Measurements from ENCODE around the gene OPN4. TPM values are rescaled to one million over a fixed set of nuclear protein-coding genes. Genes with fewer than 3 reads are reported as not detected.
A peak's percentile ranks its signal among the peaks of the same experiment; 100 is the strongest.

Gene OPN4
- total and polyA plus RNA-seq, 2 of the 13 experiments (the other 11 are each of a cell fraction or from before 2014, with no cell fraction given), result not detected

DNA sequence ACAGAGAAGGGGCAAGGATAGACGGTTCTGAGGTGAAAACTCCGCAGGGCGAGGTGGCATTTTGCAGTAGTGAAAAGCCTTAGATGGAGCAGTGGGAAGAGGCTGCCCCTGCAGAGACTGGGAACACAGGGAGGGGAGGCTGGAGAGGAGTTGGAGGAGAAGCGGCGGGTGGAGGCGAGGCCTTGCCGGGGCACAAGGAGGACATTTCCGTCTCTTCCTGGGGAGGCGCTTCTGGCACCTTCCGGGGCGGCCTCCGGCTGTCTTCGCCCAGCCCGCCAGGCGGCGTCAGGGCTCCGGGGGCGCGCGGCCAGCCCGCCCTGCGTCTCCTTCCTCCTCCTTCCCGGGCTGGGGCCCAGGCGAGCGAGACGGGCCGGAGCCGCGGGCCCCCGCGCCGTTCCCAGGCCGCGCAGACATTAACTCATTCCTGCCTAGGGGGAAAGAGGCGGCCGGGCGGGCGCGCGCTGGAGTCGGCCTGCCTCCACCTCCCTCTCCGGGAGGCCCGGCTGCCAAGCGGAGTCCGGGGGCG, 56.7 kb downstream of the OPN4 start (continued):
- TF ChIP-seq HOXA3 (CRISPR knock-in tag; IDR thresholded peaks at IDR 0.05) (peak; percentile 60), ZNF260 (CRISPR knock-in tag; IDR thresholded peaks at IDR 0.05; ENCODE audit: borderline replicate concordance, low read depth) (no peak), ELF1 (CRISPR knock-in tag; IDR thresholded peaks at IDR 0.05) (0 out of 2 replicates have a peak, but pooled peaks have one; percentile 25), SIN3A (IDR thresholded peaks at IDR 0.05; ENCODE audit: borderline replicate concordance, low read depth, low read length) (no peak), ZNF34 (CRISPR knock-in tag; IDR thresholded peaks at IDR 0.05; ENCODE audit: borderline replicate concordance) (no peak), HNF4G (IDR thresholded peaks at IDR 0.05; ENCODE audit: borderline replicate concordance, low read depth, low read length) (no peak), HNF4G (CRISPR knock-in tag; IDR thresholded peaks at IDR 0.05; ENCODE audit: borderline replicate concordance, low read depth) (0 out of 2 replicates have a peak, but pooled peaks have one; percentile 28), TP53 (CRISPR knock-in tag; conservative IDR thresholded peaks at IDR 0.05) (no peak), POLR2G (IDR thresholded peaks at IDR 0.05; ENCODE audit: low read depth, low read length) (peak; percentile 62; the same call in 1 of the 2 replicates), SMC3 (IDR thresholded peaks at IDR 0.05; ENCODE audit: low read length) (peak; percentile 45; the same call in 1 of the 2 replicates), MAFF (IDR thresholded peaks at IDR 0.05; ENCODE audit: low read depth, low read length) (no peak), ZNF788 (CRISPR knock-in tag; IDR thresholded peaks at IDR 0.05; ENCODE audit: borderline replicate concordance) (peak; percentile 54; the same call in 1 of the 2 replicates), KDM5A (IDR thresholded peaks at IDR 0.05; ENCODE audit: borderline replicate concordance, low read length) (no peak), RXRA (CRISPR knock-in tag; IDR thresholded peaks at IDR 0.05) (peak; percentile 52), ZNF562 (CRISPR knock-in tag; IDR thresholded peaks at IDR 0.05; ENCODE audit: borderline replicate concordance) (no peak), FLYWCH1 (CRISPR knock-in tag; IDR thresholded peaks at IDR 0.05) (no peak)
- TF ChIP-seq, protein P1, sequence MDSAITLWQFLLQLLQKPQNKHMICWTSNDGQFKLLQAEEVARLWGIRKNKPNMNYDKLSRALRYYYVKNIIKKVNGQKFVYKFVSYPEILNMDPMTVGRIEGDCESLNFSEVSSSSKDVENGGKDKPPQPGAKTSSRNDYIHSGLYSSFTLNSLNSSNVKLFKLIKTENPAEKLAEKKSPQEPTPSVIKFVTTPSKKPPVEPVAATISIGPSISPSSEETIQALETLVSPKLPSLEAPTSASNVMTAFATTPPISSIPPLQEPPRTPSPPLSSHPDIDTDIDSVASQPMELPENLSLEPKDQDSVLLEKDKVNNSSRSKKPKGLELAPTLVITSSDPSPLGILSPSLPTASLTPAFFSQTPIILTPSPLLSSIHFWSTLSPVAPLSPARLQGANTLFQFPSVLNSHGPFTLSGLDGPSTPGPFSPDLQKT (CRISPR knock-in tag; IDR thresholded peaks at IDR 0.05; ENCODE audit: borderline replicate concordance), result no peak
- TF ChIP-seq, protein P2, sequence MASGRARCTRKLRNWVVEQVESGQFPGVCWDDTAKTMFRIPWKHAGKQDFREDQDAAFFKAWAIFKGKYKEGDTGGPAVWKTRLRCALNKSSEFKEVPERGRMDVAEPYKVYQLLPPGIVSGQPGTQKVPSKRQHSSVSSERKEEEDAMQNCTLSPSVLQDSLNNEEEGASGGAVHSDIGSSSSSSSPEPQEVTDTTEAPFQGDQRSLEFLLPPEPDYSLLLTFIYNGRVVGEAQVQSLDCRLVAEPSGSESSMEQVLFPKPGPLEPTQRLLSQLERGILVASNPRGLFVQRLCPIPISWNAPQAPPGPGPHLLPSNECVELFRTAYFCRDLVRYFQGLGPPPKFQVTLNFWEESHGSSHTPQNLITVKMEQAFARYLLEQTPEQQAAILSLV (CRISPR knock-in tag; IDR thresholded peaks at IDR 0.05; ENCODE audit: borderline replicate concordance), result no peak
- TF ChIP-seq, protein P3, sequence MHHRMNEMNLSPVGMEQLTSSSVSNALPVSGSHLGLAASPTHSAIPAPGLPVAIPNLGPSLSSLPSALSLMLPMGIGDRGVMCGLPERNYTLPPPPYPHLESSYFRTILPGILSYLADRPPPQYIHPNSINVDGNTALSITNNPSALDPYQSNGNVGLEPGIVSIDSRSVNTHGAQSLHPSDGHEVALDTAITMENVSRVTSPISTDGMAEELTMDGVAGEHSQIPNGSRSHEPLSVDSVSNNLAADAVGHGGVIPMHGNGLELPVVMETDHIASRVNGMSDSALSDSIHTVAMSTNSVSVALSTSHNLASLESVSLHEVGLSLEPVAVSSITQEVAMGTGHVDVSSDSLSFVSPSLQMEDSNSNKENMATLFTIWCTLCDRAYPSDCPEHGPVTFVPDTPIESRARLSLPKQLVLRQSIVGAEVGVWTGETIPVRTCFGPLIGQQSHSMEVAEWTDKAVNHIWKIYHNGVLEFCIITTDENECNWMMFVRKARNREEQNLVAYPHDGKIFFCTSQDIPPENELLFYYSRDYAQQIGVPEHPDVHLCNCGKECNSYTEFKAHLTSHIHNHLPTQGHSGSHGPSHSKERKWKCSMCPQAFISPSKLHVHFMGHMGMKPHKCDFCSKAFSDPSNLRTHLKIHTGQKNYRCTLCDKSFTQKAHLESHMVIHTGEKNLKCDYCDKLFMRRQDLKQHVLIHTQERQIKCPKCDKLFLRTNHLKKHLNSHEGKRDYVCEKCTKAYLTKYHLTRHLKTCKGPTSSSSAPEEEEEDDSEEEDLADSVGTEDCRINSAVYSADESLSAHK (CRISPR knock-in tag; IDR thresholded peaks at IDR 0.05; ENCODE audit: borderline replicate concordance), result no peak
- TF ChIP-seq, protein P4, sequence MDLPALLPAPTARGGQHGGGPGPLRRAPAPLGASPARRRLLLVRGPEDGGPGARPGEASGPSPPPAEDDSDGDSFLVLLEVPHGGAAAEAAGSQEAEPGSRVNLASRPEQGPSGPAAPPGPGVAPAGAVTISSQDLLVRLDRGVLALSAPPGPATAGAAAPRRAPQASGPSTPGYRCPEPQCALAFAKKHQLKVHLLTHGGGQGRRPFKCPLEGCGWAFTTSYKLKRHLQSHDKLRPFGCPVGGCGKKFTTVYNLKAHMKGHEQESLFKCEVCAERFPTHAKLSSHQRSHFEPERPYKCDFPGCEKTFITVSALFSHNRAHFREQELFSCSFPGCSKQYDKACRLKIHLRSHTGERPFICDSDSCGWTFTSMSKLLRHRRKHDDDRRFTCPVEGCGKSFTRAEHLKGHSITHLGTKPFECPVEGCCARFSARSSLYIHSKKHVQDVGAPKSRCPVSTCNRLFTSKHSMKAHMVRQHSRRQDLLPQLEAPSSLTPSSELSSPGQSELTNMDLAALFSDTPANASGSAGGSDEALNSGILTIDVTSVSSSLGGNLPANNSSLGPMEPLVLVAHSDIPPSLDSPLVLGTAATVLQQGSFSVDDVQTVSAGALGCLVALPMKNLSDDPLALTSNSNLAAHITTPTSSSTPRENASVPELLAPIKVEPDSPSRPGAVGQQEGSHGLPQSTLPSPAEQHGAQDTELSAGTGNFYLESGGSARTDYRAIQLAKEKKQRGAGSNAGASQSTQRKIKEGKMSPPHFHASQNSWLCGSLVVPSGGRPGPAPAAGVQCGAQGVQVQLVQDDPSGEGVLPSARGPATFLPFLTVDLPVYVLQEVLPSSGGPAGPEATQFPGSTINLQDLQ (CRISPR knock-in tag; IDR thresholded peaks at IDR 0.05), result peak; percentile 87
- TF ChIP-seq, protein P5, sequence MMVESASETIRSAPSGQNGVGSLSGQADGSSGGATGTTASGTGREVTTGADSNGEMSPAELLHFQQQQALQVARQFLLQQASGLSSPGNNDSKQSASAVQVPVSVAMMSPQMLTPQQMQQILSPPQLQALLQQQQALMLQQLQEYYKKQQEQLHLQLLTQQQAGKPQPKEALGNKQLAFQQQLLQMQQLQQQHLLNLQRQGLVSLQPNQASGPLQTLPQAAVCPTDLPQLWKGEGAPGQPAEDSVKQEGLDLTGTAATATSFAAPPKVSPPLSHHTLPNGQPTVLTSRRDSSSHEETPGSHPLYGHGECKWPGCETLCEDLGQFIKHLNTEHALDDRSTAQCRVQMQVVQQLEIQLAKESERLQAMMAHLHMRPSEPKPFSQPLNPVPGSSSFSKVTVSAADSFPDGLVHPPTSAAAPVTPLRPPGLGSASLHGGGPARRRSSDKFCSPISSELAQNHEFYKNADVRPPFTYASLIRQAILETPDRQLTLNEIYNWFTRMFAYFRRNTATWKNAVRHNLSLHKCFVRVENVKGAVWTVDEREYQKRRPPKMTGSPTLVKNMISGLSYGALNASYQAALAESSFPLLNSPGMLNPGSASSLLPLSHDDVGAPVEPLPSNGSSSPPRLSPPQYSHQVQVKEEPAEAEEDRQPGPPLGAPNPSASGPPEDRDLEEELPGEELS (CRISPR knock-in tag; IDR thresholded peaks at IDR 0.05), result peak; percentile 44; the same call in 1 of the 2 replicates
